Uterus (tissue), 4 donors: ENCODE measurements around the gene CCDC88A. TPM values are rescaled to one million over a fixed set of nuclear protein-coding genes. Genes with fewer than 3 reads are reported as not detected.

Source experiments
- DNase-seq, 2 donors: peaks; one replicate each; pipeline ENCODE4 v3.0.0-alpha.2; 2019 to 2020
- H3K27ac ChIP-seq, 2 donors: fragments of 200-600 bp; sonication (generic); 1 replicate in 1 of 2; 2 replicates in 1 of 2; pipeline ENCODE4 v1.5.1; 2016 to 2018
- H3K27me3 ChIP-seq, 2 donors: fragments of 200-600 bp; sonication (generic); one replicate each; pipeline ENCODE4 v1.5.1; 2018 to 2019; ENCODE audit warnings: control low read depth in 1 of 2
- H3K36me3 ChIP-seq, 2 donors: fragments of 200-600 bp; sonication (generic); one replicate each; pipeline ENCODE4 v1.5.1; 2019; ENCODE audit warnings: control low read depth in 1 of 2
- H3K4me1 ChIP-seq, 2 donors: fragments of 200-600 bp; sonication (generic); one replicate each; pipeline ENCODE4 v1.5.1; 2018 to 2019; ENCODE audit warnings: control low read depth in 1 of 2
- H3K4me3 ChIP-seq, 2 donors: fragments of 200-600 bp; sonication (generic); 1 replicate in 1 of 2; 2 replicates in 1 of 2; pipeline ENCODE4 v1.5.1; 2018 to 2019; ENCODE audit warnings: mild to moderate bottlenecking in 1 of 2
- H3K9me3 ChIP-seq, 2 donors: fragments of 200-600 bp; sonication (generic); one replicate each; pipeline ENCODE4 v1.5.1; 2019; ENCODE audit warnings: control low read depth in 1 of 2
- POLR2A ChIP-seq, 2 donors: fragments of 450-650 bp; IDR thresholded peaks; one replicate each; pipeline ENCODE4 v1.6.1; 2016; ENCODE audit warnings: antibody characterized with exemption in 2 of 2, mild to moderate bottlenecking in 1 of 2, moderate library complexity in 1 of 2
- intact Hi-C: fragments of 100-400 bp; cut with DNase I; formaldehyde crosslinking; loops from one replicate; pipeline ENCODE4 v1.15.1; 2023; ENCODE audit warnings: low total_unique reads
- total RNA-seq, 4 donors: library from RNA; depleted of rRNA in 3 of 4; stranded (reverse); fragments of >200 nt in 3 of 4; gene quantifications; one replicate each; pipeline versions ENCODE4 v1.1.0 to v1.2.4, GENCODE V29; 2014 to 2023
- TF ChIP-seq, protein P1 (sequence below), 4 experiments: fragments of 200-600 bp in 2 of 4; fragments of 450-650 bp in 2 of 4; sonication (generic) in 2 of 4; IDR thresholded peaks; one replicate each; pipeline ENCODE4 v1.5.1; 2016 to 2019; ENCODE audit warnings: antibody characterized with exemption in 4 of 4, mild to moderate bottlenecking in 2 of 4, moderate library complexity in 1 of 4
- donor health status: DM: yes; HTN: yes; CAD: no.

The CCDC88A gene
- total RNA-seq, 4 donors from 2014 or later, result 34.1 to 152 (median 49.9) TPM

DNA sequence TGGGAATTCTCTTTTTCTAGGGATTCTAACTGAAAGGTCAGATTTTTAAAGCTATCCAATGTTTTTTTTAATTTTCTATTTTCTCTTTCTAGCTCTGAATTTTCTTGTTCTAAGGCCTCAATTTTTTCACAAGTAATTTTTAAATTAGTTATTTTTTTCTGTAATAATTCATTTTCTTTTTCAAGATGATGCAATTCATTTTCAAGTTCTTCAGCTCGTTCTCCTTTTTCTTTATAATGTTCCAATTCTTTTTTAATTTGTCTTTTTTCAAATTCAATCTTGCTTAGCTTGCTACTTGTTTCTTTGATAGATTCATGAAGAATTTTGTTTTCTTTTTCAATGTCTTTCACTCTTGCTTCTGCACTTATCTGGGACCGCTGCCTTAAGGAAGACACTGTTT lies 84.9 kb downstream of the CCDC88A start:
- H3K4me3 ChIP-seq, result no peak overlapping the region
- H3K27me3 ChIP-seq, result no peaks in the 10 kb centered on the region
- no peaks in the 10 kb centered on the region for H3K36me3 ChIP-seq
- intact Hi-C loops, result no loop called here
- no peak overlapping the region for H3K27ac ChIP-seq
- DNase-seq, result no peak
- TF ChIP-seq, protein P1, sequence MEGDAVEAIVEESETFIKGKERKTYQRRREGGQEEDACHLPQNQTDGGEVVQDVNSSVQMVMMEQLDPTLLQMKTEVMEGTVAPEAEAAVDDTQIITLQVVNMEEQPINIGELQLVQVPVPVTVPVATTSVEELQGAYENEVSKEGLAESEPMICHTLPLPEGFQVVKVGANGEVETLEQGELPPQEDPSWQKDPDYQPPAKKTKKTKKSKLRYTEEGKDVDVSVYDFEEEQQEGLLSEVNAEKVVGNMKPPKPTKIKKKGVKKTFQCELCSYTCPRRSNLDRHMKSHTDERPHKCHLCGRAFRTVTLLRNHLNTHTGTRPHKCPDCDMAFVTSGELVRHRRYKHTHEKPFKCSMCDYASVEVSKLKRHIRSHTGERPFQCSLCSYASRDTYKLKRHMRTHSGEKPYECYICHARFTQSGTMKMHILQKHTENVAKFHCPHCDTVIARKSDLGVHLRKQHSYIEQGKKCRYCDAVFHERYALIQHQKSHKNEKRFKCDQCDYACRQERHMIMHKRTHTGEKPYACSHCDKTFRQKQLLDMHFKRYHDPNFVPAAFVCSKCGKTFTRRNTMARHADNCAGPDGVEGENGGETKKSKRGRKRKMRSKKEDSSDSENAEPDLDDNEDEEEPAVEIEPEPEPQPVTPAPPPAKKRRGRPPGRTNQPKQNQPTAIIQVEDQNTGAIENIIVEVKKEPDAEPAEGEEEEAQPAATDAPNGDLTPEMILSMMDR (IDR thresholded peaks at IDR 0.05), result no peak
- no peak for TF ChIP-seq POLR2A (IDR thresholded peaks at IDR 0.05)
- H3K9me3 ChIP-seq, result no peaks in the 10 kb centered on the region
- H3K4me1 ChIP-seq, result no peaks in the 10 kb centered on the region

- no peak overlapping the region for H3K27ac ChIP-seq
Measured at GRCh38 chr2:55330541-55331297, 88.9 kb downstream of the CCDC88A start.

GRCh38 chr2:55327470-55328230 lies 92.0 kb downstream of the CCDC88A start:
- Histone ChIP-seq H3K4me1 (no peaks in the 10 kb centered on the region), H3K27me3 (no peaks in the 10 kb centered on the region), H3K36me3 (no peaks in the 10 kb centered on the region), H3K4me3 (no peak overlapping the region), H3K27ac (no peak overlapping the region), H3K9me3 (no peaks in the 10 kb centered on the region)
- intact Hi-C loops, result no loop called here
- no peak for DNase-seq
- TF ChIP-seq, protein P1 (IDR thresholded peaks at IDR 0.05), result no peak
- TF ChIP-seq POLR2A (IDR thresholded peaks at IDR 0.05), result no peak

More at GRCh38 chr2:55330541-55331297, 88.9 kb downstream of the CCDC88A start:
- intact Hi-C loops, result no loop called here
- DNase-seq, result no peak
- Histone ChIP-seq H3K9me3 (no peaks in the 10 kb centered on the region), H3K27me3 (no peaks in the 10 kb centered on the region), H3K4me3 (no peak overlapping the region), H3K4me1 (no peaks in the 10 kb centered on the region), H3K36me3 (no peaks in the 10 kb centered on the region)
- TF ChIP-seq POLR2A (IDR thresholded peaks at IDR 0.05), result no peak
- TF ChIP-seq, protein P1 (IDR thresholded peaks at IDR 0.05), result no peak

- no peak for TF ChIP-seq POLR2A (IDR thresholded peaks at IDR 0.05)
- TF ChIP-seq, protein P1 (IDR thresholded peaks at IDR 0.05), result no peak
- no peak for DNase-seq
- Histone ChIP-seq H3K4me3 (no peak overlapping the region), H3K9me3 (no peaks in the 10 kb centered on the region), H3K27me3 (no peaks in the 10 kb centered on the region), H3K4me1 (no peaks in the 10 kb centered on the region), H3K27ac (no peak overlapping the region), H3K36me3 (no peaks in the 10 kb centered on the region)
- intact Hi-C loops, result no loop called here
Measured at GRCh38 chr2:55314985-55315384, 104.7 kb downstream of the CCDC88A start.

- no peaks in the 10 kb centered on the region for H3K36me3 ChIP-seq
Measured at GRCh38 chr2:55311444-55311870, 108.2 kb downstream of the CCDC88A start.

More at GRCh38 chr2:55311444-55311870, 108.2 kb downstream of the CCDC88A start:
- H3K4me3 ChIP-seq, result no peak overlapping the region
- no peaks in the 10 kb centered on the region for H3K9me3 ChIP-seq
- intact Hi-C loops, result no loop called here
- TF ChIP-seq, protein P1 (IDR thresholded peaks at IDR 0.05), result no peak
- TF ChIP-seq POLR2A (IDR thresholded peaks at IDR 0.05), result no peak
- no peaks in the 10 kb centered on the region for H3K4me1 ChIP-seq
- no peak for DNase-seq
- no peaks in the 10 kb centered on the region for H3K27me3 ChIP-seq
- no peak overlapping the region for H3K27ac ChIP-seq
